SHP77 (cell line): Measurements from ENCODE around the gene SPAG16.

Experiments used
- DNase-seq, 2 experiments: peaks; one replicate each; lab custom pipeline; 2025; lab: John Stamatoyannopoulos, UW

Gene SPAG16

GRCh38 chr2:213816583-213816982 lies 532.3 kb downstream of the SPAG16 start:
- DNase-seq: no peak

GRCh38 chr2:213818436-213818835 lies 534.2 kb downstream of the SPAG16 start:
- DNase-seq: no peak

DNA sequence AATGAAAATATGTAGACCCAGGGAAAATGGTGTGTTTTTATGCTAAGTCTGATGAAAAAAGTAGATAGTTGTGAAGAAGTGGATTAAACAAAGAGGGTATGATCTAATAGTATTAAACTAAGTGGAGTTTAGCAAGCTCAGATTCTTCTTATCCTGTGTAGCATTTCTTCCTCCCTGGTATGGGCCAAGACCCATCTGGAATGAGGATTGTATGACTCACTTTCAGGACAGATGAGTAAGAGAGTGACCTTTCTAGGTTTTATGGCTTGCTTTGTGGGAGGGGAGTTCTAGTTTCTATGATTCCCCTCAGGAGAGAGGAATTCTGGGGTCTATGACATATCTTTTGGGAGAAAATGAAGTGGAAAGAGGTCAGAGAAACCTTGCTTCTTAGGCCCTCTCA lies 550.1 kb downstream of the SPAG16 start:
- no peak for DNase-seq

- no peak for DNase-seq
Observed at GRCh38 chr2:213834746-213835145, 550.5 kb downstream of the SPAG16 start.

- DNase-seq: no peak
Observed at GRCh38 chr2:213846856-213847255, 562.6 kb downstream of the SPAG16 start.

DNA sequence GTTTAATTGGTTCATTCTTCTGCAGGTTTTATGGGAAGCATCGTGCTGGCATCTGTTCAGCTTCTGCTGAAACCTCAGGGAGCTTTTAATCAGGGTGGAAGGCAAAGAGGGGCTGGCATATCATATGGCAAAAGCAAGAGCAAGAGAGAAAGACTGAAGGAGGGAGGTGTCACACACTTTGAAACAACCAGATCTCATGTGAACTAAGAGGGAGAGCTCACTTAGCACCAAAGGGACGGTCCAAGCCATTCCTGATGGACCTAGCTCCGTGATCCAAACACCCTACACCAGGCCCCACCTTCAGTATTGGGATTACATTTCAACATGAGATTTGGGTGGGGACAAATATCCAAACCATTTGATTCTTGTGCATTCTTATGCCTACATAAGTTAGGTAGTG lies 563.1 kb downstream of the SPAG16 start:
- DNase-seq: no peak

DNA sequence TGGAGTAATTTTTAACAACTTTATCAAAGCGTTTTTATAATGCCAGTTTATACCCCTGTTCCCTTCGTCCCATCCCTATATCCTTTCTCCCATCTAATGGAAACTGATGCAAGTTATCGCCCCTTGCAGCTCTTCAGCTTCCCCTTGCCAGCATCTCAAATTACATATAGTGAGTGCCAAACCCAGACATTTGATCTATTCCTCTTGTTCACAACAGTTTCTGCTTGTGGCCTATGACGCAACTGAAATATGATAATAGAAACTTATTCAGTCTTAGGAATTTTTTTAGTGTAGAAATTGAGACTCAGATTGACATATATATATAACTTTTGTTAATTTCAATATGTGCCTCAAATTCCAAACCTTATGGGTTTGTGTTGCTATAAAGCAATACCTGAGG lies 564.4 kb downstream of the SPAG16 start:
- no peak for DNase-seq

DNA sequence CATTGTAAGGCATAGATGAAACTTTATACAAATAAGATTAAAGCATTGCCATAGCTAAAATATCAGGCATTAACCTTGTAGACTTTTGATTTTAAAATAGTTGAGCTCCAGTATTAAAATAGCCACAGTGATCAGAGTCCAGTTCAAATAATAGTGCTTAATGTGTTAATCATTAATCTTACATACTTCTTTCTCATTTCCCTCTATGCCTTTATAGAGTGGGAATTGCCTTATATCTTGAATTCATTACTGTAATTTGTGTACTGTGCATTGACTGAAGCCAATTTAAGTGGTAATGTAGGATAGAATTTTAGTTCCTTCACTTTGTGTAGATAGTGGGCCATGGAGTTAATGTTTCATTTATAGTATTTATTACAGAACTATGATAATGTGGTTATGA lies 577.4 kb downstream of the SPAG16 start:
- DNase-seq: no peak

- no peak for DNase-seq
Observed at GRCh38 chr2:213862407-213863076, 578.3 kb downstream of the SPAG16 start.

- no peak for DNase-seq
Observed at GRCh38 chr2:213863541-213863940, 579.3 kb downstream of the SPAG16 start.

DNA sequence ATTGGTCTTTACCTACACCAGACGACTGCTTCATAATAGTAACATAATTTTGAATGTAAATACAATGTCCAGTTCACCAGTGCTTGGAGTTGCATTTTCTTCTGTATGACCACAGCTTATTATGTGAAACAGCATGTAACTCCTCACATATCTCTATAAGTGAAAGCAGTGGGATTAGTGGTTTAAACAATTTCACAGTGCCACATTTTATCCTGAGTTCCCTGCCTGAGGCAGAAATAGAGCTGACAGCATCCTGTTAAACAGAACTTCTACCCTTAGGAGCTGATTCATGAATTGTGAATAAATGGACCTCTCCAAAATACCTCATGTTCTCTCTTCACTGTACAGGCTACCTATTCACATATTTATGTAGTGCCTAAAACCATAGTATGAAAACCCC lies 584.3 kb downstream of the SPAG16 start:
- no peak for DNase-seq

DNA sequence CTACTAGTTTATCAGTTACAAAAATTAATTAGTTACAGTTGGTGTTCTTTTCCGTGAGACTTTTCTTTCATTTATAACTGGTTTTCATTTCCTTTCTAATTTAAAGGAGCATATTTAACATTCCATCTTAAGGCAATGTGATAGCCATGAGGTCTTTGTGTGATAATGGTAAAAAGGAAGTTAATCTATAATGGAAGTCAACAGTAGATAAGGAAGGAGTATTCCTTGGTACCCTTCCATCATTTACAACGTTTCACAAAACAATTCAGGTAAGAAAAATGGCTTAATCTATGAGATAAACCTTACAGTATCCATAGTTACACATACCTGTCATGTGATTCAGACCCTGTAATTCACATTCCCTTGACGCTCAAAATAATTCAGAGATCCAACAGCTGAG lies 601.2 kb downstream of the SPAG16 start:
- DNase-seq: no peak

DNA sequence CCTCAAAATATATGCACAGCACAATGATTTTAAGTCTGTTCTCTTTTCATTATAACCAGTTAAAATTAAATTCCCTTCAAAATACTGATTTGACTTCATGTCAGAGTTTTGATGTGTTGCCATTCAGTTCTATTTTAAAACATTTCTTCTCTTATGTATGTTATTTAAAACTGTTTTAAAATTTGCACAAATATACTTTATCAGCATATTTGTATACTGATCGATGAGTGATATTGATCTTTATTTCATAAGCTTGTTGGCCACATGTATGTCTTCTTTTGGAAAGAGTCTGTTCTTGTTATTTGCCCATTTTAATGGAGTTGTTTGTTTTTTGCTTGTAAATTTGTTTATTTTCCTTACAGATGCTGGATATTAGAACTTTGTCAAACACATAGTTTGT lies 630.2 kb downstream of the SPAG16 start:
- DNase-seq: no peak

DNA sequence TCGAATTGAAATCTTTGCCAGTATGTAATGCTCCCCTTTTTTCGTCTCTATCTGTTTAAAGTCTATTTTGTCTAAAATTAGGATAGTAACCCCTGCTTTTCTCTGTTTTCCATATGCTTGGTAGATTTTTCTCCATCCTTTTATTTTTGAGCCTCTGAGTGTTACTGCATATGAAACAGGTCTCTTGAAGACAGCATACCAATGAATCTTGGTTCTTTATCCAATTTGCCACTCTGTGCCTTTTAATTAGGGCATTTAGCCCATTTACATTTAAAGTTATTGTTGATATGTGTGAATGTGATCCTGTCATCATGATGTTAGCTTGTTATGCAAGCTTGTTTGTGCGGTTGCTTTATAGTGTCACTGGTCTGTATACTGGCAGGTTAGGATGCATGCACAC lies 635.8 kb downstream of the SPAG16 start:
- DNase-seq: no peak

GRCh38 chr2:213923543-213923942 lies 639.3 kb downstream of the SPAG16 start:
- DNase-seq: no peak

GRCh38 chr2:213934560-213934959 lies 650.3 kb downstream of the SPAG16 start:
- no peak for DNase-seq

- no peak for DNase-seq
Observed at GRCh38 chr2:213958086-213958485, 673.8 kb downstream of the SPAG16 start.

DNA sequence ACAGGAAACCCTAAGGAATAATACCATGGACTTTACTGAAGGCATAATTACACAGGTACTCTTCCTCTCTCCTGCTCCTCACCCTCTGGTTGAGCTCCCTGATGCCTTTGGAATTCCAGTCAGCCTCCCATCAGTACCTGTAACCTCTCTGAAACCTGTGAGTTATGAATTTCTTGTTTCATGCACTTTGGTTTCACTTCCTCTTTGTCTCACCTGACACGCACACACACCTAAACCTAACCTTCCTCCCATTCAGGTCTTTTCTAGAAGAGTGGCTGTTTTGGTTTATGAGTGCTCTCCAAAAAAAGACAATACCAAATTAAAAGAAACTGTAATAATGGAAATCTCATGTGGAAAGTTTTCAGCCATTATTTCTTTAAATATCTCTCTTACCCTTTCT lies 675.3 kb downstream of the SPAG16 start:
- DNase-seq: no peak

GRCh38 chr2:213971536-213971935 lies 687.3 kb downstream of the SPAG16 start:
- no peak for DNase-seq

GRCh38 chr2:213980883-213981282 lies 696.6 kb downstream of the SPAG16 start:
- DNase-seq: no peak

- DNase-seq: no peak
Observed at GRCh38 chr2:213989207-213989606, 704.9 kb downstream of the SPAG16 start.

- DNase-seq: no peak
Observed at GRCh38 chr2:213991453-213992108, 707.3 kb downstream of the SPAG16 start.

DNA sequence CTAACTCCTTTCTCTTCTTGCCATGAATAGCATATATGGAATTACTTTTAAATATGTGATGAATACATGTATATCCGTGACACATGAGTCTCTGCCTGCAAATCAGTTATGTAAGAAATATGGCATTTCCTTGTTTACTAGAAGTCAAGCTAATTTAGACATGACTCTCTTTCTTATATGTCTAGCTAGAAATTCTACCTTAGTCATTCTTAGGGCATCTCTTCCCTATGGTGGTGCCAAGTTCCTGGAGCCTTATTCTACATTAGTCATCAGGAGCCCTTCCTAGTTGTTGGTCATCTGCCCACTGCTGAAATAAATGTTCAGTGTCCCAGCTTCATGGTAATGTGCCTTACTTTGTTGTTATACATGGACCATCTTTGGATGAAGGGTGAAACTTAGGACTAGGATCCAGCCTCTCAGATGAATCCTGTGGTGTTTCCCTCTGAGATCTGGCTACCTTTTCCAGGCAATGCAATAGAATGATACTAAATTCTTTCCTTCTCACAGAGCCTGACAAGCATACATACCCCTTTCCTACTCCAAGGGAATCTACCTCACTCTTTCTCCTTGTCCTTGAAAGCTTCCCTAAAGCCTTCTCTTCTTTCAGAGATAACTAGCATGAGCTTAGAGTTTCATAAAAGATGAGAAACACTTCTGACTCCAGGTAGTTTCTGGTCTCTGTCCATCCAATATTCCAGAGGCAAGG lies 711.3 kb downstream of the SPAG16 start:
- no peak for DNase-seq
